Fibroblast of skin of right quadriceps (primary cell): Measurements from ENCODE around the gene KISS1R.
"Not testable (repeated sequence)": the region's sequence is repeated elsewhere in the genome, so short reads cannot be mapped to it uniquely, and the experiment has no call there.

ENCODE experiments used
- DNase-seq: peaks from one replicate; pipeline ENCODE4 v3.0.0-alpha.2; 2013

KISS1R gene

GRCh38 chr19:955803-956765, 39.0 kb downstream of the KISS1R start:
- DNase-seq: no peak

DNA sequence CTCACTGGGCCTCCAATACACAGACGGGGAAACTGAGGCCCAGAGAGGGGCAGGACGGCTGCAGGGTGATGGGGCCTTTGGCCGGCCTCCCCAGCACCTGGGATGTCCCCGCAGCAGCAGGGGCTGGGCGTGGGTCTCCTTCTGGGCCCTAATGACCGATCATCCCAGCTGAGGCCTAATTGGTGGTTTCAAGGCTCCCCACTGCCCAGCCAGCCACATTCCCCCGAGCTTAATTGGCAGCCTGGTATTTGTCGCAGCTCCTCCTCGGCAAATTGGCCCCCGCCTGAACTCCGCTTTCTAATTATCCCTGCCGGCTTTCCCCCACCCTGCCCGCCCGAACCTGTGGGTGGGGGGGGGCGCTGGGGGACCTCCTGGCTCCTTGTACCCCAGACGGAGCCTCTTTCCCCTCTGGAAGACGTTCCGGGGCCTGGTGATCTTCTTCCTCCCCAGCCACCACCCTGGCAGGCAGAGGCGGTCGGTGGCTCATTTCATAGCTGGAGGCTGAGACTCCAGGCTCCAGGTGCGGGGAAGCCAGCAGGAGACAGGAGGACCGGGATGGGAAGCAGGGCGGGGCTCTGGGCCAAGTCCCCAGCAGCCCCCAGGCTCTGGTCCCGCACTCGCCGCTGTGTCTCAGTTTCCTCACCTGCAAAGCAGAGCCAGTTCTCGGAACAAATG, 39.8 kb downstream of the KISS1R start:
- peak; percentile 80 for DNase-seq

- DNase-seq: not testable (repeated sequence)
These were observed 40.4 kb downstream of the KISS1R start for GRCh38 chr19:957578-957977.

- peak; percentile 19 for DNase-seq
These were observed 42.1 kb downstream of the KISS1R start for GRCh38 chr19:958967-959855.

GRCh38 chr19:960020-960419, 42.9 kb downstream of the KISS1R start:
- no peak for DNase-seq

DNA sequence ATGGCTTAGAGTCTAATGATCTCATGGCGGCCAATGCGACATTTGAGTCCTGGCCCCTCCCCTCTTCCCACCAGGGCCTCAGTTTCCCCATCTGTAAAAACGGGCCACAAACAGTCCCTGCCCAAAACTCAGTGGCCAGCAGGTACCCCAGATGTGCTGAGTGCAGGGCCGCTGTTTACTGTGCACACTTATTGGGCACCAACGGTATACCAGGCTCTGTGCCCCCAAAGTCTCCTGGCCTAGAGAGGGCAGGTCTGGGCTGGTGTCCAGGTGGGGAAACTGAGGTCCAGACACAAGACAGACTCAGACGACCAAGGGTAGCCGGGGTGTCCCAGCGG, 43.4 kb downstream of the KISS1R start:
- DNase-seq: no peak

DNA sequence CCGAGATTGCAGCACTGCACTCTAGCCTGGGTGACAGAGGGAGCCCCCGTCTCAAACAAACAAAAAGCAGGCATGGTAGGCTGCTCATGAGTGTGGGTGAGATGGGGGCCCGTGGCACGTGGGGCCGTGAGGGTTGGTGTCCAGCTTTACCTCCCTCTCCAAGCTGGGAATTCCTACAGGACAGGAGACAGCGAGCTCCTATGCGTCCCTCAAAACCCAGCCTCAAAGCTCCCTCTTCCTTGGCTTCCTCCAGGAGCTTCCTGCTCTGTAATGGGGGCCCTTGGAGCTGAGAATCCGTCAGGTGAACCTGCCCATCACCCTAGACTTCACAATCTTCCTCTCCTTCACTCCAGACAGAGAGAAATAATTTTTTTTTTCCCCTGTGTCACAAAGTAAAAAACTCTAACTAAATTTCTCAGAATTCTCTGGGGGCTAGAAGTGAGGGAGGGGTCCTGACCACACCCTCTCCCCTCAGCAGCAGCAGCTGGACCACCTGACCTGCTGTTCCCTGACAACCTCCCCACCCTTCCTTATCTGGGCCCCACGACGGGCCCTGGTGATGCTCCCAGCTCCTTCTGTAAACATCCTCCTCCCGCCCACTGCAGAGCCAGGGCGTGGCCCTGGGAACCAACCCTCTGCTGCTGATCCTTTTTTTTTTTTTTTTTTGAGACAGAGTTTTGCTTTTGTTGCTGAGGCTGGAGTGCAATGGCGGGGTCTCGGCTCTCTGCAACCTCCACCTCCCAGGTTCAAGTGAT, 44.9 kb downstream of the KISS1R start:
- DNase-seq: no peak

- no peak for DNase-seq
These were observed 45.7 kb downstream of the KISS1R start for GRCh38 chr19:962683-963400.

GRCh38 chr19:963486-963951, 46.4 kb downstream of the KISS1R start:
- no peak for DNase-seq

DNA sequence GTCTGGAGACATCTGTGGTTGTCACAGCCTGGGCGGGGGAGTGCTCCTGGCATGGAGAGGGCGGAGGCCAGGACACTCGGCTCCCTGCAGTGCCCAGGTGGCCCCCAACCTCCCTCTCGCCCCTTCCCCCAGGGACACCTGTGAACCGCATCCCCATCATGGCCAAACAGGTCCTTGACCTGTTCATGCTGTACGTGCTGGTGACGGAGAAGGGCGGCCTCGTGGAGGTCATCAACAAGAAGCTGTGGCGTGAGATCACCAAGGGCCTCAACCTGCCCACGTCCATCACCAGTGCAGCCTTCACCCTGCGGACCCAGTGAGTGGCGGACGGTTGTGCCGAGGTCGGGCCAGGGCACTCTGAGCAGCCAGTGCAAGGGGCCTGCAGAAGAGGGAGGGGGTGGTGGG, 47.0 kb downstream of the KISS1R start:
- DNase-seq: no peak

GRCh38 chr19:964761-965694, 47.9 kb downstream of the KISS1R start:
- peak; percentile 27 for DNase-seq

DNA sequence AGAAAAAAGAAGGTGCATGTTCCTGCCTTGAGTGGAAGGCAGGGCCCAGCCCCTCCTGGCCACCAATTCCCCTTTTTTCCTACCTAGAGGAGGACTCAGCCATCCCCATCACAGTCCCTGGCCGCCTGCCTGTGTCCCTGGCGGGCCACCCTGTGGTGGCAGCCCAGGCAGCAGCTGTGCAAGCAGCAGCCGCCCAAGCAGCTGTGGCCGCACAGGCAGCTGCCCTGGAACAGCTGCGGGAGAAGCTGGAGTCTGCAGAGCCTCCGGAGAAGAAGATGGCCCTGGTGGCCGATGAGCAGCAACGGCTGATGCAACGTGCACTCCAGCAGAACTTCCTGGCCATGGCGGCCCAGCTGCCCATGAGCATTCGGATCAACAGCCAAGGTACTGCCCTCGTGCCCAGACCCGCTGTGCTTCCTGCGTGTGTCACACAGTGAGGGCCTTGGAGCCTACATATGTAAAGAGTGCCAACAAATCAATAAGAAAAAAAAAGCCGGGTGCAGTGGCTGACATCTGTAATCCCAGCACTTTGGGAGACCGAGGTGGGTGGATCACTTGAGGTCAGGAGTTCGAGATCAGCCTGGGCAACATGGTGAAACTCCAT, 49.5 kb downstream of the KISS1R start:
- DNase-seq: no peak
